ENCODE data around the gene C1GALT1.

DNA sequence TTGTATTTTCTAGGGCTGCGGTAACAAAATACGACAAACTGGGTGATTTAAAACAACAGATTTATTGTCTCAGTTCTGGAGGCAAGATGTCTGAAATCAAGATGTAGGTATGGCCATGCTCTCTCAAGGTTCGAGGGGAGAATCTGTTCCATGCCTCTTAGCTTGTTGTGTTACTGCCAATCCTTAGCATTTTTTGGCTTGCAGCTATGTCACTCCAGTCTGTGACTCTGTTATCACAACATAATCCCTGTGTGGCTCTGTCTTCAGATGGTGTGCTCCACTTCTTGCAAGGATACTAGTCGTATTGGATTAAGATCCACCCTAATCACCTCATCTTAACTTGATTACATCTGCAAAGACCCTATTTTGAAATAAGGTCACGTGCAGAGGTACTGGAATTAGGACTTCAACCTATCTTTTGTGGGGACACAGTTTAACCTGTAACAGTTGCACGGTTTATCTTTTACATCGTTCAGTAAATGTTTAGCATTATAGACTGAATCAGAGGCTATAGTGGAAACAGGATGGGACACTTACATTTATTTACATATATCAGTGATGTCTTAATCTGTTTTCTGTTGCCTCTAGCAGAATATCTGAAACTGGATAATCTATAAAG lies 3.1 kb downstream of the C1GALT1 start:
- TF ChIP-seq, protein P1, sequence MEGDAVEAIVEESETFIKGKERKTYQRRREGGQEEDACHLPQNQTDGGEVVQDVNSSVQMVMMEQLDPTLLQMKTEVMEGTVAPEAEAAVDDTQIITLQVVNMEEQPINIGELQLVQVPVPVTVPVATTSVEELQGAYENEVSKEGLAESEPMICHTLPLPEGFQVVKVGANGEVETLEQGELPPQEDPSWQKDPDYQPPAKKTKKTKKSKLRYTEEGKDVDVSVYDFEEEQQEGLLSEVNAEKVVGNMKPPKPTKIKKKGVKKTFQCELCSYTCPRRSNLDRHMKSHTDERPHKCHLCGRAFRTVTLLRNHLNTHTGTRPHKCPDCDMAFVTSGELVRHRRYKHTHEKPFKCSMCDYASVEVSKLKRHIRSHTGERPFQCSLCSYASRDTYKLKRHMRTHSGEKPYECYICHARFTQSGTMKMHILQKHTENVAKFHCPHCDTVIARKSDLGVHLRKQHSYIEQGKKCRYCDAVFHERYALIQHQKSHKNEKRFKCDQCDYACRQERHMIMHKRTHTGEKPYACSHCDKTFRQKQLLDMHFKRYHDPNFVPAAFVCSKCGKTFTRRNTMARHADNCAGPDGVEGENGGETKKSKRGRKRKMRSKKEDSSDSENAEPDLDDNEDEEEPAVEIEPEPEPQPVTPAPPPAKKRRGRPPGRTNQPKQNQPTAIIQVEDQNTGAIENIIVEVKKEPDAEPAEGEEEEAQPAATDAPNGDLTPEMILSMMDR (IDR thresholded peaks at IDR 0.05), result no peak
- no peak for TF ChIP-seq POLR2A (IDR thresholded peaks at IDR 0.05)

Measured in adrenal gland (tissue), 5 donors.